Right atrium auricular region (tissue), 2 donors: ENCODE results near the gene CDK3. TPM values are rescaled to one million over a fixed set of nuclear protein-coding genes. Genes with fewer than 3 reads are reported as not detected.
A peak's percentile ranks its signal among the peaks of the same experiment; 100 is the strongest.

Experiments used
- DNase-seq: peaks from one replicate; pipeline ENCODE4 v3.0.0-alpha.2; 2019; ENCODE audit warnings: low spot score
- H3K27ac ChIP-seq, 2 donors: fragments of 200-600 bp; sonication (generic); 1 replicate in 1 of 2; 2 replicates in 1 of 2; pipeline ENCODE4 v1.5.1; 2016 to 2019
- H3K27me3 ChIP-seq, 2 donors: fragments of 200-600 bp; sonication (generic); one replicate each; pipeline versions ENCODE4 v1.5.1 to v1.6.0; 2017 to 2019
- H3K36me3 ChIP-seq: fragments of 200-600 bp; sonication (generic); one replicate; pipeline ENCODE4 v1.5.1; 2016
- H3K4me1 ChIP-seq, 2 donors: fragments of 200-600 bp; sonication (generic); one replicate each; pipeline versions ENCODE4 v1.5.1 to v1.6.0; 2017 to 2019
- H3K4me3 ChIP-seq, 2 donors: fragments of 200-600 bp; sonication (generic); 1 replicate in 1 of 2; 2 replicates in 1 of 2; pipeline ENCODE4 v1.5.1; 2017 to 2019; ENCODE audit warnings: mild to moderate bottlenecking in 1 of 2, moderate library complexity in 1 of 2
- H3K9me3 ChIP-seq, 2 donors: fragments of 200-600 bp; sonication (generic); one replicate each; pipeline ENCODE4 v1.5.1; 2019
- total RNA-seq, 2 donors: library from RNA; depleted of rRNA; stranded (reverse); fragments of >200 nt; gene quantifications; one replicate each; pipeline ENCODE4 v1.1.0, GENCODE V29; 2016
- TF ChIP-seq, protein P1 (sequence below), 2 donors: fragments of 200-600 bp; sonication (generic); IDR thresholded peaks; one replicate each; pipeline ENCODE4 v1.5.1; 2019; ENCODE audit warnings: antibody characterized with exemption in 2 of 2

CDK3 gene
- total RNA-seq, 2 donors from 2014 or later: 2.0 TPM; not detected in 1

DNA sequence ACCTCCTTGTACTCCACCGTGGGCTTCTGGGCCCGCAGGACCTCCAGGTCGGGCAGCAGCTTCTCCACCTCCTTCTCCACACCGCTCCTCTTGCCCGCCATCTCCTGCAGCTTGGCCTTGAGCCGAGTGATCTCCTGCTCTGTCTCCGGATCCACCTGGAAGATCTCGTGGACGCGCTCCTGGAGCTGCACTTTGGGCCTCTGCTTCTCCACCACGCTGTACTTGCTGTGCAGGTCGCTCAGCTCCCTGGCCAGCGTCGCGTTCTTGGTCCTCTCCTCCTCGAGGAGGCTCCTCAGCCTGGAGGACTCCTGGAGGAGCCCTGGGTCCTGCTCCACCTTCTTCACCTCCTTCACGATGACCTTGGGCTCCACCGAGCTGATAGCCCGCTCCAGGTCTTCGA, 8.8 kb downstream of the CDK3 start:
- TF ChIP-seq, protein P1, sequence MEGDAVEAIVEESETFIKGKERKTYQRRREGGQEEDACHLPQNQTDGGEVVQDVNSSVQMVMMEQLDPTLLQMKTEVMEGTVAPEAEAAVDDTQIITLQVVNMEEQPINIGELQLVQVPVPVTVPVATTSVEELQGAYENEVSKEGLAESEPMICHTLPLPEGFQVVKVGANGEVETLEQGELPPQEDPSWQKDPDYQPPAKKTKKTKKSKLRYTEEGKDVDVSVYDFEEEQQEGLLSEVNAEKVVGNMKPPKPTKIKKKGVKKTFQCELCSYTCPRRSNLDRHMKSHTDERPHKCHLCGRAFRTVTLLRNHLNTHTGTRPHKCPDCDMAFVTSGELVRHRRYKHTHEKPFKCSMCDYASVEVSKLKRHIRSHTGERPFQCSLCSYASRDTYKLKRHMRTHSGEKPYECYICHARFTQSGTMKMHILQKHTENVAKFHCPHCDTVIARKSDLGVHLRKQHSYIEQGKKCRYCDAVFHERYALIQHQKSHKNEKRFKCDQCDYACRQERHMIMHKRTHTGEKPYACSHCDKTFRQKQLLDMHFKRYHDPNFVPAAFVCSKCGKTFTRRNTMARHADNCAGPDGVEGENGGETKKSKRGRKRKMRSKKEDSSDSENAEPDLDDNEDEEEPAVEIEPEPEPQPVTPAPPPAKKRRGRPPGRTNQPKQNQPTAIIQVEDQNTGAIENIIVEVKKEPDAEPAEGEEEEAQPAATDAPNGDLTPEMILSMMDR (IDR thresholded peaks at IDR 0.05): no peak
- H3K36me3 ChIP-seq: no peaks in the 10 kb centered on the region
- H3K27me3 ChIP-seq: no peaks in the 10 kb centered on the region
- no peak overlapping the region for H3K27ac ChIP-seq
- H3K9me3 ChIP-seq: no peaks in the 10 kb centered on the region
- H3K4me3 ChIP-seq: no peak overlapping the region
- no peaks in the 10 kb centered on the region for H3K4me1 ChIP-seq
- DNase-seq: no peak

GRCh38 chr17:76009969-76010661, 9.5 kb downstream of the CDK3 start:
- no peaks in the 10 kb centered on the region for H3K9me3 ChIP-seq
- no peak for DNase-seq
- H3K27me3 ChIP-seq: no peaks in the 10 kb centered on the region
- TF ChIP-seq, protein P1 (IDR thresholded peaks at IDR 0.05): no peak
- no peaks in the 10 kb centered on the region for H3K36me3 ChIP-seq
- no peak overlapping the region for H3K27ac ChIP-seq
- no peak overlapping the region for H3K4me3 ChIP-seq
- H3K4me1 ChIP-seq: no peaks in the 10 kb centered on the region

- Histone ChIP-seq H3K36me3 (no peaks in the 10 kb centered on the region), H3K9me3 (no peaks in the 10 kb centered on the region), H3K4me3 (no peak overlapping the region), H3K27ac (no peak overlapping the region), H3K4me1 (no peaks in the 10 kb centered on the region), H3K27me3 (no peaks in the 10 kb centered on the region)
- TF ChIP-seq, protein P1 (IDR thresholded peaks at IDR 0.05): no peak
- DNase-seq: no peak
Measured at GRCh38 chr17:76011951-76012350, 11.3 kb downstream of the CDK3 start.

DNA sequence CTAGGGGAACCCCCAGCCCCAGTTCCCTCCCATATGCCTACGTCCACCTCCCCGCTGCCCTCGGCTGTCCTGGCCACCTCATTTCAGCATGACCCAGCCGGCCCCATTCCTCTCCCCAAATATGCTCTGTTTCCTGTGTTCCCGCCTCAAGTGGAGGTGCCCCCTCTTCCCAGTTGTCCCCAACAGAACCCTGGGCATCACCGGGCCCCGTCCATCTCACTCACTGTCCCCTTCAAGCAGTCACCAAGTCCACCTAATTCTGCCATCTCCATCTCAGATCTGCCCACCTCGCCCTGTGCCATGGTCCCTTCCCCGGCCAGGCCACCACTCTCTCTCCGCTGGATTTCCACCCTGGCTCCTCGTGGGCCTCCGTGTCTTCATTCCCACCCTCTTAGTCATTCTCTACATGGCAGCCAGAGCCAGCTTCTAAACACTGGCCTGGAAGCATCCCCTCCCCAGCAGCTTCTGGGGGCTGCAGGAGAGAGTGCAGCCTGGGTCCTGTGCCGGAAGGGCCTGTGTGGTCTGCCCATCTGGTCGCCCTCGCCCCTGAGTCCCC, 12.8 kb downstream of the CDK3 start:
- TF ChIP-seq, protein P1 (IDR thresholded peaks at IDR 0.05): no peak
- H3K4me1 ChIP-seq: no peaks in the 10 kb centered on the region
- no peaks in the 10 kb centered on the region for H3K36me3 ChIP-seq
- no peak overlapping the region for H3K27ac ChIP-seq
- H3K9me3 ChIP-seq: no peaks in the 10 kb centered on the region
- H3K4me3 ChIP-seq: no peak overlapping the region
- DNase-seq: no peak
- no peaks in the 10 kb centered on the region for H3K27me3 ChIP-seq

GRCh38 chr17:76014100-76014924, 13.7 kb downstream of the CDK3 start:
- no peak for DNase-seq
- Histone ChIP-seq H3K4me3 (no peak overlapping the region), H3K27me3 (no peaks in the 10 kb centered on the region), H3K36me3 (no peaks in the 10 kb centered on the region), H3K4me1 (no peaks in the 10 kb centered on the region), H3K9me3 (no peaks in the 10 kb centered on the region), H3K27ac (no peak overlapping the region)
- TF ChIP-seq, protein P1 (IDR thresholded peaks at IDR 0.05): peak; percentile 96 to 99
